GM18861 (cell line): ENCODE results near the gene JKAMP.

Experiments used
- ATAC-seq: cut with Tn5 transposase; IDR thresholded peaks from one replicate; pipeline ENCODE4 v1.9.1; 2021; ENCODE audit not compliant: unreplicated experiment

JKAMP gene

DNA sequence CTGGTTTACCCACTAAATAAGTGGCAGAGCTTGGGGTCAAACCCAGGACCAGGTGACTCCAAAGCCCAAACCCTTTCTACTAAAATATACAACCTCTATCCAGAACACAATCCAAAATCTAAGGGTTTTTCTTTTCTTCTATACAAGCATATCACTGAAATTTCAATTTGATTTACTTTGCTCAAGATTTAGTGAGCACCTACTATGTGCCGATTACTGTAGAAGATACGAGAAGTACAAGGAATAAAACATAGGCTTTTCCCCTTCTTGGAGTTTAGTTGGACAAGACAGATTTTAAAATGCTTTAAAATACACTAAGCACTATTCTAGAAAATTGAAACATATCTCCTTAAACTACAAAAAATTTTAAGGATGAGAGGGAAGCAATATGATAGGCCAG lies 2.9 kb upstream of the JKAMP start:
- ATAC-seq, result no peak

DNA sequence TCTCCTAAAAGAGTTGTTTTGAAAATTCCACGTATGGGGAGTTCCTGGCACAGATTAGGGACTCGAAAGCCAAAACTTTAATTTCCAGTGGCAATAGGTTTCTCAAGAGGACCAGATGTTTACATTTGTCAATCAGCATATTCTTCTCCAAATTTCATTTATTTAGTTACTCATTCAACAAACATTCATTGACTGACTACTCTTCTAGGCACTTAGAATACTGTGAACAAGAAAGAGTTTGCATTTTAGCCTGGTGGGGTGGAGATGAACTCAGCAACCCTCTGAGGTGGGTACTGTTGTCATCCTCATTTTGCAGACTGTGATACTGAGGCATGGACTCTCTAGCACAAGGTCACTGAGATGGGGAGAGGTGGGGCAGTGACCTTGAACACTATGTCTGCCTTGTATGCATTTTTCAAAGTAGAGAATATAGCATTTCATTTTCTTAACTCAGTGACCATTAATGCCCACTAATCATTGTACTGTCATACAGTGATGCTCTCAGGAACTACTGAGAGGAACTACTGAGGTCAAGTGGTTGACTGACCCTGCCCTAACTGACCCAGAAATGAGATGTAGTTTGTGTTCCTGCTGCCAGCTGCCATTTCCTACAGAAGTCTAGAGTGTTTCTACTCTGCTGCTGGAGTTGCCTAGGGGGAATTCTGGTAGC lies 2.3 kb upstream of the JKAMP start:
- no peak for ATAC-seq

DNA sequence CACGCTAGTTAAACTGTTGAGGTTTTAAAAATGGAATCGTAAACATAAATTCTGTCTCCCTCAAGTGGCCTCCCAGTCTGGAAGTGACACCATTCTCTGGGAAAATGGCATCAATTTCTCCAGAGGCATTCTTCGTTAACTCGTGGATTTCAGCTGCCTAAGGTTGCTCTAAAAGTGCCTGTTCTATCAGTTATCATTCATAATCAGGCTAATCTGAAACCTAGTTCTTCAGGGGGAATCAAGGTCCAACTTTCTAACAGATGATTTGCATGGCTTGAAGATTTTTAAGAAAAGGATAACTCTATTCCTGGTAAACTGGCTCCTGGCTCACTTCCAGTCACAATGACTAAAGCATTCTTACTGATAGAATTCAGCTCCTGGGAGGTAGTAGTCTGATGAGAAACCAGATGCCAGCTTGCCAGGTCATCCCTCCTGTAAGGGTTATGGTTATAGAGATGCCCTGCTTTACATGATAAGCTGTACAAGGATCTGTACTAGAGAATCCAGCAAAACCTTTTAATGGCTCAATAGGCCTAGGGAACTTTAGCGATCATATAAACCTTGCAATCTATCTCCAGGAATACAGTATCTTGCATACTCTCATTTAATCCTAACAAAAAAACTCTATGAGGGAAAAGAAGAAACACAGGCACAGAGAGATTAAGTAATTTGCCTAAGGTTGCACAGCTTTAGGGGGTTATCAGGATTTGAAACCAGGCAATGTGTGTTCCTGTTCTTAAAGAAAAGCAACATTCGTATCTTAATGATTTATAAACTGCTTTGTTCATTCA lies 1.6 kb upstream of the JKAMP start:
- no peak for ATAC-seq

DNA sequence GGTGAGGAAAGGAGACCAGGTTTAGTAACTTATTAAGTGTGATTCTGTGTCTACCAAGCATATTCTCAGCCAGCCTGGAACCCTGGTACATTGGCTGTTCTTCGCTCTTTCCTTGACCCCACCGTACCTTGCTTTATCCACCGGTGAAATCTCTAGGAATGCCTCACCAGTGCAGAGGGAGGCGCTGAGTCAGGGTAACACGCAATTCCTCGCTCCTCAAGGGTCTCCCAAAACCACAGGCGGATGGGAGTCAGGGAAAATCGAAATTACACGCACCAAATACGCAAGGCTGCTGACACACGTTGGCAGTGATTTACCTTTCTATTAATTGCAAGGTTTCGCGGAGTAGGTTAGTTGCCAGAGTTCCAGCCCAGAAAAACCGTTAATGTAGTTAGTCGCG lies 954 bp upstream of the JKAMP start:
- ATAC-seq, result no peak

DNA sequence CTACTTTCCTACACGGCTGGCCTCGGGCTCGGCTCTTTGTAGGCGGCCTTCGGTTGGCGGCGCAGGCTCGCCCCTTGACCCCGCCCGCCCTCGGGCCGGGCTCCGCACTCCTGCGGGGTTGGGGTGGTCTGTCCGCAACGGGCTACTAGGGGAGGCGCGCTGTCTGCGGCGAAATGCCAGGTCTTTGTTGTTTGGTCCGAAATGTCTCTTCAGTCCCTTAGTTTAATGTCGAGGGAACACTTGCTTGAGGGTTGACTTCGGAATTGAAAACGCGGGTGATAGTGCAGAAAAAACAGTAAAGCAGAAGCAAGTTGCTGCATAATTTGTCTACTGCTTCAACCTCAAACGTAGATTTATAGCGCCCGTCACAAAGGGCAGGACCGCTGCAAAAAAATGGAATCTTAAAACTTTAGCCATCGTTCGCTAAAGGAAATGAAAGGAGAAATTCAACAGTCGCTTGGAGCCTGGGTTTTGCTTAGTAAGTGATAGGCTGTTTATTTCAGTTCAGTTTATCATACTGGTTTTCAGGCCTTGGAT lies 390 bp downstream of the JKAMP start:
- ATAC-seq, result peak; percentile 31

GRCh38 chr14:59490756-59491155 lies 6.4 kb downstream of the JKAMP start:
- ATAC-seq, result no peak

- no peak for ATAC-seq
These were observed 8.1 kb downstream of the JKAMP start for GRCh38 chr14:59492384-59492783.

- ATAC-seq, result no peak
These were observed 16.4 kb downstream of the JKAMP start for GRCh38 chr14:59500732-59501131.

DNA sequence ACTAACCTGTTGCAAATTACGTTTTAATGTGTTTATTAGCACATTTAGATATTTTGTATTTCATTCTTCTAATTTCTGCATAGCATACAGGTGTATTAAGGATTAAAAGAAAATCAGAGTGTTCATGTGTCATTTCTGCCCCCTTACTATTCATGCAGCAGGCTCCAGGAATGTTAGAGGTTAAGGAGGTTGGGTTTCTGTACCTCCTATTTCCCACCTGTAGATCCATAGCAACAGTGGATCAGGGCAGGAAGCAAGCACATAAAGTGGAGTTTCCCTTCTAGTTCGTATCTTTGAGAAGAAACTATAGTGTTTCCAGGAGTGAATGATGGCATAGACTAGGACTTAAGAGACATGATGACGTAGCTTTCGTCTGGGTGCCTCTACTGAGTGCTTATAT lies 18.9 kb downstream of the JKAMP start:
- no peak for ATAC-seq

DNA sequence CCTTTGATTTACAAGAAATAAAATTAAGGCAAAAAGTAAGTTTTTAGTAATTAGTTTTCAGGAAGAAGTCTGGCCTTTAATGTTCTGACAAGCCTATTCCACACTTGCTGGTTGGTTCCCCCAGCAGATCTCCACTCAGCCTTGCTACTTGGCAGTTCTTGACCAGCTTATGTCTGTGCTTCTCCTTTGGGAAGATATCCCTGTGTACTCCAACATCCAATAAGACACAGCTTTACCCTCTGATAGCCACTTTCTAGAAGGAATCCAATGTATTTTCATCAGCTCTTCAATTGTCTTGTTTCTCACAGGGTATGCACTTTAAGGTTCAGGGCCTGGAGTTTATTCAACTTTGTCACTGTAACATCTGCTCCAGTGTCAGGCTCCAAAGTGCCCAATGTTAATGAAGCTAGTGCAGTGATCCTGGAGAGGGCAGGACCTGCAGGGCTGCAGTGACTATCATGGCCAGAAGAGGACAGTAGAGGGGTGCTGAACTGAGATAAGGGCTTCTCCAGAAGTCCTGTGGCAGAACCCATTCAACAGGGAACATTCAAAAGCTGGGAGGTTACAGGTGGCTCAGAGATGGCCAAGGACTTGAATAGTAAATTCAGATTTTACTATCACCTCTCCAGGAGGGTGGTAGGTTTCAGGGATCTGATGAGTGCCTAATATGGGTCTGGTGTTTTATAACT lies 22.9 kb downstream of the JKAMP start:
- peak; percentile 61 for ATAC-seq

- no peak for ATAC-seq
These were observed 23.4 kb downstream of the JKAMP start for GRCh38 chr14:59507752-59508103.

DNA sequence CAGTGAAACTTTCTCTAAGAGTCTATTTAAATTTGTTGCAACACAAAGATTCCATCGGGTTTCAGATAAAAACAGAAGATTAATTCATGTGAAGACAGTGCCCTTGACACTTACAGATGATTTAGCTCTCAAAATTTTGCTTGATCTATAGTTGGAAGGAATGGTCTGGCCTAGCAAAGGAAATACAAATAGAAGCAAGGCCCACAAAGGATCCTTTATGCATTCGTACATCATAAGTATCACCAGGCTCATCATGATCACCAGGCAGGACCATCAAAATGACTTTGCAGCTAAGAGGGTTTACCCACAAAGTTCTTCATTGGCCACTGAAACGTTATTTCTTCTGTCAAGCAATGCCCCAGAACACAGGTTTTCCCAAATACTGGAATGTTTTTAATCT lies 24.8 kb downstream of the JKAMP start:
- ATAC-seq, result no peak

DNA sequence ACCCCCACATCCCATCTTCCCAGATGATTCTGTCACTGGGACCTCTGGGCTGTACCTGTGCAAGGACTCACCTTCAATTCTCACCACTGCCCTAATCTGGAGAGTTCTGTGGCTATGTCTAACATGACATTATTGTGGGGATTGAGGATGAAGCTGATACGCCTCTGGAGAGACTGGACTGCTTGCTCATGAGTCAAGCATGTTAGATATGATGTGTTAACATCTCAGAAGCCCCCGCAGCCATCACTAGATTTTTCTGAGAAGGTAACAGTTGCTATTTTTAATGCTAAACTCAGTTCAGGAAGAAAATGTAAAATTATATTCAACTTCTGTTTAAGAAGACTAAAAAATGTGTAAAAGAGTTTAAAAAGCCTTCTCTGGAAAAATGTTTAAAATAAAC lies 25.7 kb downstream of the JKAMP start:
- no peak for ATAC-seq

DNA sequence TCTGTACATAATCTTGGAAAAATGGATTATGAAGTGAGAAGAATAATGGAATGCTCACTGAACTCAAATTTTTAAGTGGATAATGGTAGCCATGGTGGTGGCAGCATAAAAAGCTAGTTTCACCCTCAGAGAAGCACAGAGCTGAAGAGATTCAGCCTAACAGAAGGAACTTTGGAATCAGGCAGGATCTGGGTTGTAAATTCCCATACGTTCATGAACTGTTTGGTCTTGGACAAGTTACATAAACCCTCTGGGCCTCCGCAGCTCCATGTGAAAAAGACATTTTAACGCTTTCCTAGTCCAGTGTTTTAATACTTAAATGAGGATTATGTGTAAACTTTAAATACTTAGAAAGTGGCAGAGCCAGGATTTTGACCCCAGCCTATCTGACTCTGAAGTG lies 26.6 kb downstream of the JKAMP start:
- no peak for ATAC-seq

DNA sequence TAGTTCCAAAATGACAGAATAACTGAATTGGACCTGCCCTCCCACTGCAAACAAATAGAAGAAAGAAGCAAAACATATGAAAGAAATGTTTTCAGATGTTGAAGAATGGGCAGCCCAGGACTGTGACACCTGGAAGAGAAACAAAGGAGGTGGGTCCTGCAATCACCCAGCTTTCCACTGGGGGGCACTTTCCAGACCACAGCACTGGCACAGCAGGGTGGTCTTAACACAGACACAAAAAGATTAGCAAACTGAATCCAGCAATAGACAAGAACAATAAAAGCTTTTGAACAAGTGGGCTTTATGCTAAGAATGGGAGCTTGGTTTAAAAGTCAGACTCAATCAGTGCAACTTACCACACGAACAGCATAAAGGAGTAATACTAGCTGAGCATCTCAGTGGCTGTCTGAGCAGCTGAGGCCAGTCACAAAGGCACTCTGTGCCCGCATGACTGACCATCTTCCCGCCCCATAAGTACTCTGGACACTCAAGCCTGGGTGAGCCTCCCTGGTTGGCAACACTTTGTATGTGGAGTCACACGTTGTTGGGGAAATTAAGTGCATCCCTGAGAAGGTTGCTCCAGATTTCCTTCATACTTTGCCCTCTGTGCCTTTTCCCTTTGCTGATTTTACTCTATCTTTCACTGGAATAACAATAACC lies 27.7 kb downstream of the JKAMP start:
- ATAC-seq, result no peak

DNA sequence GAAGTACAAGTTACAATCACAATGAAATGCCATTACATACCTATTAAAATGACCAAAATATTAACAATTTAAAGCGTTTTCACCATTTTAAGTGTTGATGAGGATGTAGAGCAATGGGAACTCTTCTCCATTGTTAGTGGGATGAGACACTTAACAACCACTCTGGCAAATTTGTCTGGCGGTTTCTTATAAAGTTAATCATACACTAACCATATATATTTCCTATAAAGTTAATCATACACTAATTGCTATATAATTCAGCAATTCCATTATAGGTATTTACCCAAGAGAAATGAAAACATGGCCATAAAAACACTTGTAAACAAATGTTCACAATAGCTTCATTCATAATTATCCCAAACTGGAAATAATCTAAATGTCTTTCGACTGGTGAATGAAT lies 35.9 kb downstream of the JKAMP start:
- ATAC-seq, result no peak

- no peak for ATAC-seq
These were observed 44.9 kb downstream of the JKAMP start for GRCh38 chr14:59529189-59529588.

- no peak for ATAC-seq
These were observed 46.0 kb downstream of the JKAMP start for GRCh38 chr14:59530349-59530748.

DNA sequence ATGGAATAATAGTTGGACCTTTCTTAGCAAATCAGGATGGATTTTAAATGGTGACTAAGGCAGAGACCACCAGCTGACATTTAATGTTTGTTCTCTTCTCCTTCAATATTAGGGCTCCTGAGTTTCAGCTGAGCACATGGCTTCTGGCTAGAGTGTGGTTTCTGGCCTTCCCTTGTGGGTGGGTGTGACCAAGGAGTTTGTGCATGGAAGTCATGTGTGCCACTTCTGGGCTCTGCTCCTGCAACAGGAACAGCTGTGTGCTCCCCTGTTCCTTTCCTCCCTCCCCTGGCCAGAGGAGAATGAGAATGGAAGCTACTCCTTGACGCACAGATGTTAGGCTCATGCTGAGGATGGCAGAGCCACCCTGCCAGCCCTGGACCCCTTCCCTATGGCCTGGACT lies 48.1 kb downstream of the JKAMP start:
- no peak for ATAC-seq

GRCh38 chr14:59534361-59534987 lies 50.2 kb downstream of the JKAMP start:
- no peak for ATAC-seq

GRCh38 chr14:59537476-59537875 lies 53.2 kb downstream of the JKAMP start:
- no peak for ATAC-seq
